OCI-LY1 (cell line): ENCODE measurements around the gene SMARCC2.
A peak's percentile ranks its signal among the peaks of the same experiment; 100 is the strongest.

ENCODE experiments used
- H2AFZ ChIP-seq: fragments of 200-600 bp; sonication (generic), shearing (Covaris generic); 2 replicates; pipeline ENCODE4 v1.6.0; 2014; ENCODE audit warnings: antibody characterized with exemption, mild to moderate bottlenecking, low read length
- H3F3A ChIP-seq: fragments of 200-600 bp; sonication (generic), shearing (Covaris generic); 2 replicates; pipeline ENCODE4 v1.6.0; 2014; ENCODE audit warnings: mild to moderate bottlenecking, antibody characterized with exemption, low read length, moderate library complexity; ENCODE audit not compliant: insufficient read depth
- H3K27ac ChIP-seq: fragments of 200-600 bp; sonication (generic); 2 replicates; pipeline ENCODE4 v1.5.1; 2014; ENCODE audit warnings: low read length, mixed run types, mild to moderate bottlenecking, low read depth; ENCODE audit not compliant: poor library complexity, severe bottlenecking
- H3K27me3 ChIP-seq: fragments of 200-600 bp; sonication (generic); 2 replicates; pipeline ENCODE4 v1.6.0; 2014; ENCODE audit warnings: antibody characterized with exemption, mild to moderate bottlenecking, low read length, moderate library complexity; ENCODE audit not compliant: insufficient read depth
- H3K36me3 ChIP-seq: fragments of 200-600 bp; sonication (generic); 2 replicates; pipeline ENCODE4 v1.6.1; 2014; ENCODE audit warnings: mild to moderate bottlenecking, antibody characterized with exemption, low read length, moderate library complexity, mixed read lengths; ENCODE audit not compliant: insufficient read depth
- H3K4me1 ChIP-seq: fragments of 200-600 bp; sonication (generic); 2 replicates; pipeline ENCODE4 v1.5.1; 2014; ENCODE audit warnings: mild to moderate bottlenecking, low read length, moderate library complexity; ENCODE audit not compliant: insufficient read depth, severe bottlenecking
- H3K4me2 ChIP-seq: fragments of 200-600 bp; sonication (generic), shearing (Covaris generic); 2 replicates; pipeline ENCODE4 v1.6.1; 2014; ENCODE audit warnings: low read length
- H3K4me3 ChIP-seq: fragments of 200-600 bp; sonication (generic); 2 replicates; pipeline ENCODE4 v1.5.1; 2014; ENCODE audit warnings: low read length, low read depth, mild to moderate bottlenecking, mixed read lengths; ENCODE audit not compliant: poor library complexity, severe bottlenecking
- H3K79me2 ChIP-seq: fragments of 200-600 bp; shearing (Covaris generic); 2 replicates; pipeline ENCODE4 v1.6.1; 2016; ENCODE audit warnings: mixed run types, low read length, mixed read lengths; ENCODE audit not compliant: insufficient read depth
- H3K9ac ChIP-seq: fragments of 200-600 bp; sonication (generic), shearing (Covaris generic); 2 replicates; pipeline ENCODE4 v1.6.1; 2014; ENCODE audit warnings: mild to moderate bottlenecking, low read length, mixed read lengths
- H3K9me2 ChIP-seq: fragments of 200-600 bp; sonication (generic), shearing (Covaris generic); 2 replicates; pipeline ENCODE4 v1.6.1; 2014; ENCODE audit warnings: low read depth, mild to moderate bottlenecking, low read length, mixed read lengths
- H3K9me3 ChIP-seq: fragments of 200-600 bp; shearing (Covaris generic); 2 replicates; pipeline ENCODE4 v1.6.1; 2014; ENCODE audit warnings: low read length, mixed read lengths
- H4K20me1 ChIP-seq: fragments of 200-600 bp; sonication (generic), shearing (Covaris generic); 2 replicates; pipeline ENCODE4 v1.6.0; 2016; ENCODE audit warnings: mild to moderate bottlenecking, low read length; ENCODE audit not compliant: insufficient read depth
- CTCF ChIP-seq: fragments of 200-600 bp; sonication (generic), shearing (Covaris generic); IDR thresholded peaks from 2 replicates; pipeline ENCODE4 v1.5.1; 2017; ENCODE audit warnings: mild to moderate bottlenecking, antibody characterized with exemption, low read length, moderate library complexity, mixed read lengths
- EZH2 ChIP-seq: fragments of 200-600 bp; sonication (generic), shearing (Covaris generic); IDR thresholded peaks from 2 replicates; pipeline ENCODE4 v1.8.0; 2017; ENCODE audit warnings: borderline replicate concordance, mixed run types, mild to moderate bottlenecking, antibody characterized with exemption, low read length, moderate library complexity, mixed read lengths

SMARCC2 gene

GRCh38 chr12:56202838-56203237, 13.6 kb upstream of the SMARCC2 start:
- no peaks in the 10 kb centered on the region for H3K9me2 ChIP-seq
- no peak overlapping the region for H2AFZ ChIP-seq
- H3K36me3 ChIP-seq = peaks cover 32% of the 10 kb centered on the region
- no peaks in the 10 kb centered on the region for H3F3A ChIP-seq
- H3K9me3 ChIP-seq = no peaks in the 10 kb centered on the region
- no peak overlapping the region for H3K4me2 ChIP-seq
- no peaks in the 10 kb centered on the region for H3K79me2 ChIP-seq
- peak overlapping the region; percentile 38 for H3K27ac ChIP-seq
- H3K4me1 ChIP-seq = peaks cover 32% of the 10 kb centered on the region
- H3K4me3 ChIP-seq = no peak overlapping the region
- no peak for TF ChIP-seq EZH2
- TF ChIP-seq CTCF = no peak
- no peaks in the 10 kb centered on the region for H4K20me1 ChIP-seq
- no peaks in the 10 kb centered on the region for H3K27me3 ChIP-seq
- no peak overlapping the region for H3K9ac ChIP-seq

- TF ChIP-seq CTCF (no peak), EZH2 (no peak)
- H3K36me3 ChIP-seq = peaks cover 28% of the 10 kb centered on the region
- H2AFZ ChIP-seq = no peak overlapping the region
- H3K9me3 ChIP-seq = no peaks in the 10 kb centered on the region
- H3K9ac ChIP-seq = no peak overlapping the region
- peaks cover 27% of the 10 kb centered on the region for H3K4me1 ChIP-seq
- H3K27me3 ChIP-seq = no peaks in the 10 kb centered on the region
- no peak overlapping the region for H3K4me3 ChIP-seq
- no peaks in the 10 kb centered on the region for H4K20me1 ChIP-seq
- H3K4me2 ChIP-seq = no peak overlapping the region
- H3K9me2 ChIP-seq = no peaks in the 10 kb centered on the region
- H3K79me2 ChIP-seq = no peaks in the 10 kb centered on the region
- no peaks in the 10 kb centered on the region for H3F3A ChIP-seq
- peak overlapping the region; percentile 38 for H3K27ac ChIP-seq
Observed at GRCh38 chr12:56202366-56202765, 13.1 kb upstream of the SMARCC2 start.

GRCh38 chr12:56198836-56199235, 9.6 kb upstream of the SMARCC2 start:
- Histone ChIP-seq H2AFZ (no peak overlapping the region), H3K4me1 (peaks cover 4% of the 10 kb centered on the region), H3K9me3 (no peaks in the 10 kb centered on the region), H4K20me1 (no peaks in the 10 kb centered on the region), H3K4me3 (no peak overlapping the region), H3K79me2 (no peaks in the 10 kb centered on the region), H3K27ac (no peak overlapping the region), H3K4me2 (no peak overlapping the region), H3K27me3 (no peaks in the 10 kb centered on the region), H3K9me2 (no peaks in the 10 kb centered on the region), H3F3A (no peaks in the 10 kb centered on the region), H3K9ac (no peak overlapping the region), H3K36me3 (no peaks in the 10 kb centered on the region; the same call in 1 of the 2 replicates)
- TF ChIP-seq EZH2 (no peak), CTCF (no peak)
